GM12891 (cell line): ENCODE results near the gene BOD1L2.

Source experiments
- POLR2A ChIP-seq: IDR thresholded peaks from 2 replicates; pipeline ENCODE4 v1.6.1; 2011; ENCODE audit warnings: low read depth, low read length, control low read depth
- POLR2AphosphoS5 ChIP-seq: IDR thresholded peaks from 2 replicates; pipeline ENCODE4 v1.6.1; 2011; ENCODE audit warnings: low read depth, low read length, control low read depth

GRCh38 chr18:57135699-57136098 lies 11.2 kb upstream of the BOD1L2 start:
- no peak for TF ChIP-seq POLR2AphosphoS5
- TF ChIP-seq POLR2A: no peak
